ENCODE measurements around the gene TIAM1. TPM values are rescaled to one million over a fixed set of nuclear protein-coding genes. Genes with fewer than 3 reads are reported as not detected.

Gene TIAM1
- total RNA-seq, 1 experiment from 2014 or later, result 15.2 TPM

DNA sequence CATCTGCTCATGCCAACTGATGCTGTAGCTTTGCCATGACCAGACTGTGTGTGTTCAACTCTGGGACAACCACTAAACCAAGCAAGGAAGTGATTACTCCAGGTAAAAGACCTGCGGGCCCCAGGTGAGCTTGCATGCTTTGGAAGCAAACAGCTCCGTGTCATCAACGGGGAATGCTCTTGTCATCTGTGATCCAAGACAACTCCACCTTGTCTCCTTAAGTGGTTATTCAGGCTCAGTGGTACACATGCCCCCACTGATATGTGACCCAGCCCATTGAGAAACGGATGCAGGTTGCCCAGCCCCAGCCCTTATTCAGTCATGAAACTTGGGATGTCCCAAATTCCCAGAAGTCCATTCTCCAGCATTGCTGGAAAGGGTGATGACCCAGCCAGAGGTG is 89.0 kb downstream of the TIAM1 start:
- intact Hi-C loops (cut with micrococcal nuclease; ENCODE audit: unreplicated experiment), result no loop called here
- CTCF ChIA-PET, result no interaction called here
- BruUV-seq (replicated peaks), result no TSS peak

GRCh38 chr21:31254131-31254530 is 89.9 kb downstream of the TIAM1 start:
- Mint-ChIP-seq H3K4me1 (ENCODE audit: low read depth, unreplicated experiment) (no peaks in the 10 kb centered on the region), H3K27me3 (ENCODE audit: unreplicated experiment) (no peaks in the 10 kb centered on the region), H3K36me3 (ENCODE audit: insufficient read depth, unreplicated experiment) (no peaks in the 10 kb centered on the region), H3K4me3 (ENCODE audit: low read depth, unreplicated experiment) (no peak overlapping the region), H3K9me3 (ENCODE audit: low read depth, unreplicated experiment) (no peaks in the 10 kb centered on the region), H3K27ac (ENCODE audit: unreplicated experiment) (no peak overlapping the region)
- no peak for DNase-seq
- no TSS peak for BruUV-seq (replicated peaks)
- TF ChIP-seq, protein P1, sequence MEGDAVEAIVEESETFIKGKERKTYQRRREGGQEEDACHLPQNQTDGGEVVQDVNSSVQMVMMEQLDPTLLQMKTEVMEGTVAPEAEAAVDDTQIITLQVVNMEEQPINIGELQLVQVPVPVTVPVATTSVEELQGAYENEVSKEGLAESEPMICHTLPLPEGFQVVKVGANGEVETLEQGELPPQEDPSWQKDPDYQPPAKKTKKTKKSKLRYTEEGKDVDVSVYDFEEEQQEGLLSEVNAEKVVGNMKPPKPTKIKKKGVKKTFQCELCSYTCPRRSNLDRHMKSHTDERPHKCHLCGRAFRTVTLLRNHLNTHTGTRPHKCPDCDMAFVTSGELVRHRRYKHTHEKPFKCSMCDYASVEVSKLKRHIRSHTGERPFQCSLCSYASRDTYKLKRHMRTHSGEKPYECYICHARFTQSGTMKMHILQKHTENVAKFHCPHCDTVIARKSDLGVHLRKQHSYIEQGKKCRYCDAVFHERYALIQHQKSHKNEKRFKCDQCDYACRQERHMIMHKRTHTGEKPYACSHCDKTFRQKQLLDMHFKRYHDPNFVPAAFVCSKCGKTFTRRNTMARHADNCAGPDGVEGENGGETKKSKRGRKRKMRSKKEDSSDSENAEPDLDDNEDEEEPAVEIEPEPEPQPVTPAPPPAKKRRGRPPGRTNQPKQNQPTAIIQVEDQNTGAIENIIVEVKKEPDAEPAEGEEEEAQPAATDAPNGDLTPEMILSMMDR (IDR thresholded peaks at IDR 0.05; ENCODE audit: unreplicated experiment), result no peak
- intact Hi-C loops (cut with micrococcal nuclease; ENCODE audit: unreplicated experiment), result no loop called here
- CTCF ChIA-PET, result interaction anchor here (0.6 kb wide), 1 partner anchor 28 kb away, joined by 5 read pairs; no protein-coding TSS in a partner anchor

More for the DNA sequence above, 89.0 kb downstream of the TIAM1 start:
- Mint-ChIP-seq H3K4me1 (ENCODE audit: low read depth, unreplicated experiment) (no peaks in the 10 kb centered on the region), H3K36me3 (ENCODE audit: insufficient read depth, unreplicated experiment) (no peaks in the 10 kb centered on the region), H3K27ac (ENCODE audit: unreplicated experiment) (no peak overlapping the region), H3K4me3 (ENCODE audit: low read depth, unreplicated experiment) (no peak overlapping the region), H3K9me3 (ENCODE audit: low read depth, unreplicated experiment) (no peaks in the 10 kb centered on the region), H3K27me3 (ENCODE audit: unreplicated experiment) (no peaks in the 10 kb centered on the region)
- DNase-seq, result no peak
- TF ChIP-seq, protein P1 (IDR thresholded peaks at IDR 0.05; ENCODE audit: unreplicated experiment), result no peak

- H3K9me3 Mint-ChIP-seq (ENCODE audit: low read depth, unreplicated experiment), result no peaks in the 10 kb centered on the region
- CTCF ChIA-PET, result interaction anchor here (0.6 kb wide), 1 partner anchor 28 kb away, joined by 5 read pairs; no protein-coding TSS in a partner anchor
- H3K27ac Mint-ChIP-seq (ENCODE audit: unreplicated experiment), result no peak overlapping the region
- no peak overlapping the region for H3K4me3 Mint-ChIP-seq (ENCODE audit: low read depth, unreplicated experiment)
- no peaks in the 10 kb centered on the region for H3K27me3 Mint-ChIP-seq (ENCODE audit: unreplicated experiment)
- DNase-seq, result no peak
- H3K4me1 Mint-ChIP-seq (ENCODE audit: low read depth, unreplicated experiment), result no peaks in the 10 kb centered on the region
- intact Hi-C loops (cut with micrococcal nuclease; ENCODE audit: unreplicated experiment), result no loop called here
- H3K36me3 Mint-ChIP-seq (ENCODE audit: insufficient read depth, unreplicated experiment), result no peaks in the 10 kb centered on the region
- no TSS peak for BruUV-seq (replicated peaks)
- TF ChIP-seq, protein P1 (IDR thresholded peaks at IDR 0.05; ENCODE audit: unreplicated experiment), result no peak
These were observed 90.4 kb downstream of the TIAM1 start for GRCh38 chr21:31253684-31254083.

DNA sequence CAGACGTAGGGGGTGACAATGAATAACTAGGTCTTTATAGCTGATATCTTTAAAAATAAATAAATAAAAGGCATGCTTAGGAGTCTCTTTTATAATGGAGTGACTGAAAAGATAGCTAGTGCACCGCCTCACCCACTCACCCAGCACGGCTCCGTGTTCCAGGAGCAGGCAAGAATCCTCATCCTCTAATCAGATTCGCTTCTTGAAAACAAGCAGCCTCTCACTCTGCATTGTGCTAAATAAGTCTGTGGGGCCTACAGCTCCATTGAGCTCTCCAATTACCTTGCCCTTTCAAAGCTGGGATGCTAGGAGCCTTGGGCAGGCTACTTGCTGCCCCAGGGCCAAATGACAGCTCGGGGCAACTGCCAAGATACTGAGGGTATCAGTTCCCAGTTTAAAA is 91.5 kb downstream of the TIAM1 start:
- TF ChIP-seq, protein P1 (IDR thresholded peaks at IDR 0.05; ENCODE audit: unreplicated experiment), result no peak
- H3K27ac Mint-ChIP-seq (ENCODE audit: unreplicated experiment), result no peak overlapping the region
- H3K9me3 Mint-ChIP-seq (ENCODE audit: low read depth, unreplicated experiment), result no peaks in the 10 kb centered on the region
- intact Hi-C loops (cut with micrococcal nuclease; ENCODE audit: unreplicated experiment), result no loop called here
- no peaks in the 10 kb centered on the region for H3K27me3 Mint-ChIP-seq (ENCODE audit: unreplicated experiment)
- H3K4me1 Mint-ChIP-seq (ENCODE audit: low read depth, unreplicated experiment), result no peaks in the 10 kb centered on the region
- H3K4me3 Mint-ChIP-seq (ENCODE audit: low read depth, unreplicated experiment), result no peak overlapping the region
- H3K36me3 Mint-ChIP-seq (ENCODE audit: insufficient read depth, unreplicated experiment), result no peaks in the 10 kb centered on the region
- CTCF ChIA-PET, result interaction anchor here (0.5 kb wide), 1 partner anchor 26 kb away, joined by 4 read pairs; no protein-coding TSS in a partner anchor
- DNase-seq, result no peak
- BruUV-seq (replicated peaks), result no TSS peak
